AG04450 (cell line): ENCODE results near the gene HS6ST3. TPM values are rescaled to one million over a fixed set of nuclear protein-coding genes. Genes with fewer than 3 reads are reported as not detected.

Experiments used
- CTCF ChIA-PET: fragments of 300-600, 350-600 bp; formaldehyde crosslinking; extraction: SDS; loops from one replicate; lab custom pipeline; 2022; ENCODE audit warnings: antibody characterized with exemption, inconsistent platforms; lab: Charles Lee
- POLR2A ChIA-PET: fragments of 350-600 bp; formaldehyde crosslinking; extraction: SDS; loops from one replicate; lab custom pipeline; 2021; ENCODE audit warnings: antibody characterized with exemption, inconsistent platforms; lab: Yijun Ruan, JAX
- DNase-seq: peaks from one replicate; pipeline ENCODE4 v3.0.0-alpha.2; 2011; ENCODE audit warnings: low read depth, low spot score
- H3K27ac ChIP-seq: one replicate; pipeline ENCODE4 v1.5.1; 2012; ENCODE audit warnings: low read depth, low read length, control low read depth
- H3K27me3 ChIP-seq: one replicate; pipeline ENCODE4 v1.6.0; 2012; ENCODE audit warnings: low read length; ENCODE audit not compliant: control insufficient read depth, insufficient read depth
- H3K4me3 ChIP-seq: 2 replicates; pipeline ENCODE4 v1.5.1; 2011; ENCODE audit warnings: mild to moderate bottlenecking, low read depth, low read length, control low read depth
- H3K9me3 ChIP-seq: 2 replicates; pipeline ENCODE4 v1.5.1; 2012; ENCODE audit warnings: low read length; ENCODE audit not compliant: control insufficient read depth, insufficient read depth
- CTCF ChIP-seq: IDR thresholded peaks from 2 replicates; pipeline ENCODE4 v1.5.1; 2011; ENCODE audit warnings: low read depth, low read length, control low read depth, inconsistent platforms
- polyA plus RNA-seq: library from polyadenylated mRNA; depleted of rRNA; stranded (reverse); fragments of >200 nt; gene quantifications from 2 replicates; pipeline ENCODE4 v1.2.3, GENCODE V29; 2011

Gene HS6ST3
- polyA plus RNA-seq, 1 experiment = not detected

GRCh38 chr13:96804174-96804573 is 714.3 kb downstream of the HS6ST3 start:
- DNase-seq = no peak
- H3K27me3 ChIP-seq = no peaks in the 10 kb centered on the region
- no peak overlapping the region for H3K27ac ChIP-seq
- no peak for TF ChIP-seq CTCF
- POLR2A ChIA-PET = interaction anchor here (0.6 kb wide), 1 partner anchor 179 kb away, joined by 3 read pairs; no protein-coding TSS in a partner anchor
- H3K9me3 ChIP-seq = no peaks in the 10 kb centered on the region; the same call in 1 of the 2 replicates
- no peak overlapping the region for H3K4me3 ChIP-seq
- CTCF ChIA-PET = interaction anchor here (0.7 kb wide), 1 partner anchor 13 kb away, joined by 6 read pairs; no protein-coding TSS in a partner anchor

- Histone ChIP-seq H3K27me3 (no peaks in the 10 kb centered on the region), H3K9me3 (peaks cover 2% of the 10 kb centered on the region; the same call in 1 of the 2 replicates), H3K4me3 (no peak overlapping the region), H3K27ac (no peak overlapping the region)
- ChIA-PET CTCF (no interaction called here), POLR2A (no interaction called here)
- DNase-seq = no peak
- no peak for TF ChIP-seq CTCF
Observed at GRCh38 chr13:96806746-96807145, 716.8 kb downstream of the HS6ST3 start.

GRCh38 chr13:96809366-96810096 is 719.6 kb downstream of the HS6ST3 start:
- POLR2A ChIA-PET = no interaction called here
- CTCF ChIA-PET = interaction anchor here (1.4 kb wide), 1 partner anchor 10 kb away, joined by 3 read pairs; no protein-coding TSS in a partner anchor
- no peak for DNase-seq

DNA sequence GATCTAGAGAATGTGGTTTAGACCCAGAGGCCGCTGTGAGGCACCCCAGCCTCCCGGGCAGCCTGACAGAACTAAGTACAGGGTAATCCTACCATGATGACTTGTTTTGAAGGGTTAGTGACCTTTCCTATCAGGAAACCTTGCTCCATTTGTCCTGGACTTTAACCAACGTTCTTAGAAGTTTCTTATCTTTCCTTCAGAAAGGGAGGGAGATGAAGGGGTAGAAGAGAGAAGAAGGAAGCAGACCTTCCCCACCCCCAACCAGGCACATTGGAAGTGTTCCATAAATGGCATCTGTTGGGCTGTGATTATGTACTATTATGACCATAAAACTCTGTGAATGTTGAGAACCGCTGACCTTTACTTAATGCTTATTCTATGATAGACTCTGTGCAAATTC is 720.2 kb downstream of the HS6ST3 start:
- ChIA-PET POLR2A (no interaction called here), CTCF (interaction anchor here (1.4 kb wide), 1 partner anchor 9 kb away, joined by 3 read pairs; no protein-coding TSS in a partner anchor)
- no peaks in the 10 kb centered on the region for H3K27me3 ChIP-seq
- TF ChIP-seq CTCF = no peak
- no peak overlapping the region for H3K27ac ChIP-seq
- no peak overlapping the region for H3K4me3 ChIP-seq
- DNase-seq = no peak
- peaks cover 2% of the 10 kb centered on the region; the same call in 1 of the 2 replicates for H3K9me3 ChIP-seq

More at GRCh38 chr13:96809366-96810096, 719.6 kb downstream of the HS6ST3 start:
- H3K27me3 ChIP-seq = no peaks in the 10 kb centered on the region
- H3K27ac ChIP-seq = no peak overlapping the region
- no peak overlapping the region for H3K4me3 ChIP-seq
- peaks cover 2% of the 10 kb centered on the region; the same call in 1 of the 2 replicates for H3K9me3 ChIP-seq
- no peak for TF ChIP-seq CTCF

DNA sequence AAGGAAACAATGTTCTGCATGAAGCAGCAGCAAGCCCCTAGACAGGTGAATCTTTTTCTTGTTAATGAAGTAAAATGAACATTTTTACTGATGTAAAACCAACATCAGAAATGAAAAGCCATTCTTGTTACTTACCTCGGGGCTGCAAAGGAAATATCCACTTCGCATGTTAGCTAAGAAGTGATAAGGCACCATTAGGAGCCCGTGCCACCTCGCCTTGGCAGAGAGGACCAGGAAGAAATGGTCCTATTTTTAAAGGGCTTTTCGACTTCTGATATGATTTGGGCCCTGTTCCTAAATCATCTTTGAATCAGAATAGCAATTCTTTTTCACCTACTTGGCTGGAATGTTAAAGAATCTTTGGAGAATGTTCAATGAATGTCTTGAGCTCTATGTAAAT is 721.1 kb downstream of the HS6ST3 start:
- DNase-seq = no peak
- POLR2A ChIA-PET = no interaction called here
- TF ChIP-seq CTCF = no peak
- peaks cover 2% of the 10 kb centered on the region; the same call in 1 of the 2 replicates for H3K9me3 ChIP-seq
- H3K27ac ChIP-seq = no peak overlapping the region
- no peaks in the 10 kb centered on the region for H3K27me3 ChIP-seq
- CTCF ChIA-PET = no interaction called here
- no peak overlapping the region for H3K4me3 ChIP-seq
